GM21390 (cell line): Measurements from ENCODE around the gene PCYT1A.
"Not testable (repeated sequence)": the region's sequence is repeated elsewhere in the genome, so short reads cannot be mapped to it uniquely, and the experiment has no call there.

Source experiments
- ATAC-seq: cut with Tn5 transposase; IDR thresholded peaks from one replicate; pipeline ENCODE4 v1.9.1; 2021; ENCODE audit not compliant: unreplicated experiment

PCYT1A gene

DNA sequence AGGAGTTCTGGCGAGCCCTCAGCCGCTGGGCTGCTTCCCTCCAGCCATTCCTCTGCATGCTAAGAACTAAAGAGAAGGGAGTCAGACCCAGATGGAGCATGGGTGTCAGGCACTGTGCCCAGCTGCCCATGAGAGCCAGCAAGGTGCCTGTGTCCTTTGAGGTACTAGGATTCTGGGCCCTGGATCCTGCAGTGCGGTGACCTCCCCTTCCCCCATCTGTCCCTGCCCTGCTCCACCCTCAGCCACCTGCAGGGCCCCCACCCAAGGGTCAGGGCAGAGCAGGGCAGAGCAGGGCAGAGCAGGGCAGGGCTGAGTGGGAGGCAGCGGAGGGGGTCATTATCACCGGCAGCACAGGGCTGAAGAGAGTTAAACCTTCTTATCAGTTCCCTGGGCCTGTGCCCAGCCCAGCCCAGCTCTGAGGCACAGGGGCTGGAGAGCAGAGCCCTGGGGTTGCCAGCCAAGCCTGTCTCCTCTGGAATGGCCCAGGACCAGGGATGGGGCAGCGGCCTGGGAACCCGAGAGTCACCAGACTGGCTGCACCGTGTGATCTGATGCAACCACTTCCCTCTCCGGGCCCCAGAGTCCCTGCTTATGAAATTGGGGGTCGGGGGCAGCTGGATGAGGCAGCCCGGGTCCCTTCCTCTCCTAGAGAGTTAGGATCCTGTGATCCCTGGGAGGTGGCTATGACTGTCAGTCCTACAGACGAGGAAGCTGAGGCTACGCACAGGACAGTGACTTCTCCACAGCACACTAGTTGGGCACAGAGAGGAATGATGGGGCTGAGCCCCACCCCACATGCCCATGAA, 93.6 kb downstream of the PCYT1A start:
- ATAC-seq: no peak

DNA sequence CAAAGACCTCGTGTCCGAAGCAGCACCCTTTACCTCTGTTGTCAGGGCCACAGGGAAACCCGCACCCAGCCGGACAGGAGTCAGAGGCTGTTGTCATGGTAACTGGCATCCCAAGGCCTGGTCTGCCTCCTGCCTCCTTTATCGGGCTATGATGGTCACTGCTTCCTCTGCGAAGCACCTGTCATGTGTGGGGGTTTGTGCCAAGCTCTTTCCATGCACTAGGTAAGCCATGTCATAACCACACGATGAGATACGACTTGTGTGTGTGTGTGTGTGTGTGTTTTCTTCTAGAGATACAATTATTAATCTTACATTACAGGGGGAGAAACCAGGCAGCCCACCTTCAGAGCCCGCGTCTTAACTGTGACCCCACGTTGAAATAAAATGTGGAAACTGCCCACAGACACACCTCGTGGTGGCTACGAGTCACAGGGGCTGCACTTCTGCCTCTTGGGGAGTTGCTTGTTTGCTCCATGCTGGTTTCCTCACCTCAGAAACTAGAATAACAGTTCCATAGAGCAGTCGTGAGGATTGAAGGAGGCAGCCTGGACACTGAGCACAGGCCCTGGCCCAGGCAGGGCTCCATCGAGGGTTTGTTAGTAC, 94.3 kb downstream of the PCYT1A start:
- no peak for ATAC-seq

GRCh38 chr3:196192524-196193051, 94.9 kb downstream of the PCYT1A start:
- peak; percentile 21 for ATAC-seq

DNA sequence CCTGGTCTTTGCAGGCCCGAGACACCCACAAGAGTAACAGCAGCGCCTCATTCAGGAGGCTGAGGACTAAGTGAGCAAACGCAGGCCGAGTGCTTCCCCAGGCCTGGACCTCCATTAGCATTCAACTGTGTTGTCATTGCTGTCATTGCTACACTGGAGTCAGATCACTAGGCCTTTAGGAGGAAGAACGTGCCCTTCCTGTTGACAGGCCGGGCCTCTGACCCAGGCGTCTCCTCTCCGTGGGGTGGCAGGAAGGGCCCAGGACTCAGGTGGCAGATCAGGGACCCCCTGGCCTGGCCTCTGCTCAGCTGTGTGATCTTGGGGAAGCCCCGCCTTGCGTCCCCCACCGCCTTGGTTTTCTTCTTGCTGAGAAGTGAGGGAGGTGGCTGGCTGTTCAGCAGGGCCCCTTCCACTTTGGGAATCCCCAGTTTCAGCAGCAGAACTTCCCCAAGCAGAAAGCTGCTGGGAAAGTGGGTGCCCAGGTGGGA, 95.4 kb downstream of the PCYT1A start:
- ATAC-seq: peak; percentile 32

DNA sequence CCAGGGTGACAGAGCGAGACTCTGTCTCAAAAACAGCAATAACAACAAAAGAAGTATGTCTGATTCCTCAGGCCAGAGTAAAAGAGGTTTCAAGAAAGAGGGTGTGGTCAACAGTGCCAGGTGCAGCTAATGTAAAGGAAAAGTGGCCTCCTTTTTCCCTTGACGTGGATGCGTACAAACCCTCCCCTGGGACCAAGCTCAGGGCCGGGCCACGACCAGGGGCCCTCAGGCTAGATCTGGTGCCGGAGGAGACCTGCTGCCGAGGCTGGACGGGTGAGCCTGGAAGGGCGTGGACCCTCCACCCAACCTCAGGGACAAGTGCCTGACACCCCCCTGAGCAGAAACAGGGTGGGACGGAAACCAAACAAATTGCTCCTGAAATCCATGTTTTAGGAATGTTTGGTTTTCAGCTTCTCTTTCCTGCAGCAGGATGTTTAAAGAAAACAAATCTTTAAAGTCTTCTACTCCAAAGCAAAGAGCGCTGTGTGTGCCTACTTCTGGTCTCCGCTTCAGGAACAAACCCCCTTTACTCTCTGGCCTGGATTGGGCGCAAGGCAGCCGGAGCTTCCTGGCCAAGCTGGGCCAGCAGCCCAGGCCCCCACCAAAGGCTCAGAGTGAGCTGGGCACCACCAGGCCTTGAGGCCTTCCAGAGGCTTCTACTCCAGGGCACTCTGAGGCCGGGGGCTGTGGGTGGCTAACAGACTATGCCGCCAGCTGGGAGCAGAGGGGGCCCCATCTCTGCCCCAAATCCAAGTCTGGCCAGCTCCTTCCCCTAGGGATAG, 97.8 kb downstream of the PCYT1A start:
- no peak for ATAC-seq

DNA sequence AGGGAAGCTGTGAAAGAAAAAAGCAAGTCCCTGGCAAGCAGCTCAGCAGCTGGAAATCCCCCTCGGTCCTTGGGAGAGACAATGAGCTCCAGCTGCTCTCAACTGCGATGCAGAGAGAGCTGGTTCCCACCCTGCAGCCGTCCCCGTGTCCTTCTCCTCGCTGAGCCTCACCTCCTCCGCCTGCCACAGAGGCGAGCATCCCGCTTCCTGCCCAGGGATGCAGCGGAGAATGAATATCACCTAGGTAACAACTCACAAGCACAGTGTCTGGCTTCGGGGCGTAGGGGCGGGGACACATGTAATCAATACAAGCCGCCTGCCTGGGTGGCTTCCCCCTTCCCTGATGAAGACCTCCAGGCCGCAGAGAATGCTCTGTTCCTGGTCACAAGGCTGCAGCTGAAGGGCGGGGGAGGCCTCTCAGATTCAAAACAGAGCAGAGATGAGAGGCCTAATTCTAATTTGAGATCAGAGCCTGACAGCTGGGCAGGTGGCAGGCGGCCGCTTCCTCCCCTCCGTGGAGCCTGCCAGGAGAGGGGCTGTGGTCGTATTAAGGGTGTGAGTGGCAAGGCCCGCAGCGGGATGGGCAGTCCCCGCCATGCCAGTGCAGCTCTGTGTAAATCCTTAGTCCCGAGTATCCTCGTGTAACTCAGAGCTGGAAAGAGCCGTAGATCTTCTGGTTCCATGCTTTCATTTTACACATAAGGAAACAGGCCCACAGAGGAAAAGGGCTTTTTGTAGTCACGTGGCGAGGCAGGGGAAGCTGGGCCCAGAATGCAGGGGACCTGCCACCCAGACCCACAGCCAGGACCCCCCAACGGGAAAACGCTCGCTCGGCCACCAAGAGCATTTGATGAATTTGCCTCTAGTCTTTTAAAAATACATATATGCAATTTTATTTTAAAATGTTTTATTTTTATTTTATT, 100.6 kb downstream of the PCYT1A start:
- peak; percentile 55 for ATAC-seq

DNA sequence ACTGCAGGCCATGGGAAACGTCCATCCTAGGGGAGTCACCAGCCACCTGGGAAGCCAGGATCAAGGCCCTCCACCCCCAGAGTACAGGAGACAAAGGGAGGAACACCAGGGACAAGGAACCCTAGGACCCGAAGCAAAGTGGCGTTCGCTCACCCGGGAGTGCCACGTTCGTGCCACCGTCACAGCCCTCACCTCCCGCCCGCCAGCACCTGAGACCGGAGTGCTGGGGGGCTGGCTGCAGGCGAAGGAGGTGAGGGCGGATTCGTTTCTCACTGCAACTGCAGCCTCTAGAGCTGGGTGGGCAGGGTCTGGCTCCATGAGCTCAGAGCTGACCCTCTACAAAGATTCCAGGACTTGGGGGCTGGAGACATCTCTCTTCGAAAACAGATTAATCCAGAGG, 102.6 kb downstream of the PCYT1A start:
- ATAC-seq: no peak

DNA sequence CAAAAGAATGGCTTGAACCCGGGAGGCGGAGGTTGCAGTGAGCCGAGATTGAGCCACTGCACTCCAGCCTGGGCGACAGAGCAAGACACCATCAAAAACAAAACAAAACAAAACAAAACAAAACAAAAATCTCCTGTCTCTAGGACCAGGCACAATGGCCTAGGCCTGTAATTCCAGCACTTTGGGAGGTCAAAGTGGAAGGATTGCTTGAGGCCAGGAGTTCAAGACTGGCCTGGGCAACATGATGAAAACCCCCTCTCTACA, 103.4 kb downstream of the PCYT1A start:
- ATAC-seq: not testable (repeated sequence)

DNA sequence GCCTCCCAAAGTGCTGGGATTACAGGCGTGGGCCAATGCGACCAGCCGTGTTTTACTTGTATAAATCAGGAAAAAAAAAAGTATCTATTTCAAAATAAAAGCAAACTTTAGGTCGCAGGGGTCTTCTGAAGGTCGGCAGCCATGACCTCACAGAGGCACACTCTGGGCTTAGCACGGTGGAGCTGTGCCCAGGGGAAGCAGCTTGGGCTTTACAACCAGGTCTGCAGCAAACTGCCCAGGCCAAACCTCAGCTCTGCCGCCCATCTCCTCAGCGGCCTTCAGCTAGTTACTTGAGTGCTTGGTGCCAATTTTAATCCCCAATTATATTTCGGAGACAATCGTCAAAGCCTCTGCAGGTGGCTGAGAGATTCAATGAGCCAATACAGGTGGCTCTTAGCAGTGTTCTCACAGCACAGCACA, 106.4 kb downstream of the PCYT1A start:
- ATAC-seq: no peak

- no peak for ATAC-seq
Measured at GRCh38 chr3:196180346-196180745, 107.2 kb downstream of the PCYT1A start.
